A549 (cell line): ENCODE measurements around the gene ARMCX6. TPM values are rescaled to one million over a fixed set of nuclear protein-coding genes. Genes with fewer than 3 reads are reported as not detected.
"Not testable (repeated sequence)": the region's sequence is repeated elsewhere in the genome, so short reads cannot be mapped to it uniquely, and the experiment has no call there.

Source experiments
- ATAC-seq, 2 experiments: fragments of 200-7000 bp in 1 of 2; fragments of >200 bp in 1 of 2; cut with Nextera tagmentation in 1 of 2; cut with Tn5 transposase in 1 of 2; 3 replicates each; pipeline versions ENCODE4 v1.8.0 to v1.9.1; 2018 to 2020; ENCODE audit warnings: mild to moderate bottlenecking in 1 of 2, moderate library complexity in 1 of 2
- CTCF ChIA-PET: fragments of 300-600 bp; sonication (Branson Sonifier 250); formaldehyde crosslinking; extraction: SDS; loops from one replicate; lab custom pipeline; 2021; ENCODE audit warnings: antibody characterized with exemption, inconsistent platforms; lab: Yijun Ruan, JAX
- POLR2A ChIA-PET: fragments of 350-600 bp; formaldehyde crosslinking; extraction: SDS; loops from one replicate; lab custom pipeline; 2021; ENCODE audit warnings: antibody characterized with exemption, inconsistent platforms; lab: Yijun Ruan, JAX
- DNase-seq, 2 experiments: peaks; one replicate each; pipeline versions ENCODE4 v3.0.0 to v3.0.0-alpha.2; 2011 to 2016; ENCODE audit warnings: low read depth in 1 of 2, low spot score in 1 of 2
- FAIRE-seq: peaks from 2 replicates; lab custom pipeline; 2011; peaks lifted over from hg19 to GRCh38; lab: Jason Lieb, UNC
- H3K27ac ChIP-seq, 2 experiments: fragments of >200 bp; sonication (Bioruptor Twin); formaldehyde crosslinking; 3 replicates each; pipeline ENCODE4 v1.5.1; 2016 to 2017
- H3K4me1 ChIP-seq: fragments of >200 bp; sonication (Bioruptor Twin); formaldehyde crosslinking; 3 replicates; pipeline ENCODE4 v1.6.1; 2016
- H3K4me2 ChIP-seq: fragments of >200 bp; sonication (Bioruptor Twin); formaldehyde crosslinking; 3 replicates; pipeline ENCODE4 v1.6.1; 2016
- H3K4me3 ChIP-seq: fragments of >200 bp; sonication (Bioruptor Twin); formaldehyde crosslinking; 3 replicates; pipeline ENCODE4 v1.5.1; 2016
- H3K9me3 ChIP-seq: fragments of >200 bp; sonication (Bioruptor Twin); formaldehyde crosslinking; 3 replicates; pipeline ENCODE4 v1.6.1; 2016
- CBX2 ChIP-seq: fragments of 200-600 bp; sonication (generic); IDR thresholded peaks from 2 replicates; pipeline ENCODE4 v1.6.1; 2016; ENCODE audit warnings: low read depth, mild to moderate bottlenecking, borderline replicate concordance
- CHD2 ChIP-seq: fragments of 150-350 bp; IDR thresholded peaks from 2 replicates; pipeline ENCODE4 v1.6.1; 2014; ENCODE audit warnings: low read length; ENCODE audit not compliant: partially characterized antibody
- E2F6 ChIP-seq: IDR thresholded peaks from 2 replicates; pipeline ENCODE4 v1.6.1; 2012; ENCODE audit warnings: low read depth, borderline replicate concordance
- EHMT2 ChIP-seq: fragments of 200-600 bp; sonication (generic); IDR thresholded peaks from 2 replicates; pipeline ENCODE4 v1.6.1; 2016; ENCODE audit warnings: antibody characterized with exemption, low read depth, mild to moderate bottlenecking, moderate library complexity
- ELK1 ChIP-seq: fragments of 150-350 bp; IDR thresholded peaks from 2 replicates; pipeline ENCODE4 v1.6.1; 2014; ENCODE audit warnings: low read depth, mild to moderate bottlenecking, low read length
- FOSB ChIP-seq: fragments of 250-450 bp; sonication (Bioruptor Pico); IDR thresholded peaks from 2 replicates; pipeline ENCODE4 v1.5.0; 2020; ENCODE audit warnings: mild to moderate bottlenecking, moderate library complexity
- FOXS1 ChIP-seq: fragments of 250-450 bp; sonication (Bioruptor Pico); IDR thresholded peaks from 2 replicates; pipeline ENCODE4 v1.5.0; 2020; ENCODE audit warnings: mild to moderate bottlenecking, moderate library complexity
- HDAC2 ChIP-seq: fragments of 200-600 bp; sonication (generic); IDR thresholded peaks from 2 replicates; pipeline ENCODE4 v1.6.1; 2016
- HOXB13 ChIP-seq: fragments of 250-450 bp; sonication (Bioruptor Pico); IDR thresholded peaks from 2 replicates; pipeline ENCODE4 v1.5.0; 2020; ENCODE audit warnings: low read depth, mild to moderate bottlenecking, moderate library complexity
- JUN ChIP-seq, 2 experiments: fragments of >200 bp; sonication (Bioruptor Twin); formaldehyde crosslinking; IDR thresholded peaks; 2 replicates in 1 of 2; 3 replicates in 1 of 2; pipeline ENCODE4 v1.6.1; 2016 to 2017
- JUNB ChIP-seq: fragments of >200 bp; sonication (Bioruptor Twin); formaldehyde crosslinking; IDR thresholded peaks from 2 replicates; pipeline ENCODE4 v1.6.1; 2016
- MAFK ChIP-seq: fragments of 450-650 bp; IDR thresholded peaks from 2 replicates; pipeline ENCODE4 v1.6.1; 2014; ENCODE audit not compliant: partially characterized antibody
- MAX ChIP-seq: IDR thresholded peaks from 2 replicates; pipeline ENCODE4 v1.6.1; 2012
- MYC ChIP-seq: IDR thresholded peaks from 2 replicates; pipeline ENCODE4 v1.6.1; 2012; ENCODE audit warnings: mild to moderate bottlenecking, inconsistent platforms, low read length, improper control_type of control experiment, borderline replicate concordance
- PBX3 ChIP-seq: IDR thresholded peaks from 2 replicates; pipeline ENCODE4 v1.6.1; 2012
- POLR2AphosphoS2 ChIP-seq: conservative IDR thresholded peaks from 2 replicates; pipeline ENCODE4 v1.6.1; 2012; ENCODE audit warnings: low read length, improper control_type of control experiment, inconsistent platforms
- RARB ChIP-seq: fragments of 250-450 bp; sonication (Bioruptor Pico); IDR thresholded peaks from 2 replicates; pipeline ENCODE4 v1.8.0; 2021; ENCODE audit warnings: mild to moderate bottlenecking, moderate library complexity
- RCOR1 ChIP-seq: fragments of 150-350 bp; IDR thresholded peaks from 2 replicates; pipeline ENCODE4 v1.6.1; 2014; ENCODE audit warnings: antibody characterized with exemption, low read length, low read depth
- RFX5 ChIP-seq: fragments of 450-650 bp; IDR thresholded peaks from 2 replicates; pipeline ENCODE4 v1.7.1; 2014; ENCODE audit warnings: antibody characterized with exemption, mild to moderate bottlenecking, moderate library complexity
- RNF2 ChIP-seq: fragments of 200-600 bp; sonication (generic); IDR thresholded peaks from 2 replicates; pipeline ENCODE4 v1.6.1; 2016; ENCODE audit warnings: low read depth, mild to moderate bottlenecking, antibody characterized with exemption, moderate library complexity, borderline replicate concordance
- SMC3 ChIP-seq: fragments of >200 bp; sonication (Bioruptor Twin); formaldehyde crosslinking; IDR thresholded peaks from 3 replicates; pipeline ENCODE4 v1.6.1; 2018; ENCODE audit warnings: inconsistent platforms
- SREBF2 ChIP-seq: fragments of 450-650 bp; IDR thresholded peaks from 2 replicates; pipeline ENCODE4 v1.6.1; 2014; ENCODE audit warnings: mild to moderate bottlenecking, moderate library complexity
- TFCP2L1 ChIP-seq: fragments of 250-450 bp; sonication (Bioruptor Pico); IDR thresholded peaks from 2 replicates; pipeline ENCODE4 v1.5.0; 2021; ENCODE audit warnings: mild to moderate bottlenecking
- TP53 ChIP-seq: fragments of 250-450 bp; sonication (Bioruptor Pico); IDR thresholded peaks from 2 replicates; pipeline ENCODE4 v1.5.0; 2021; ENCODE audit warnings: mild to moderate bottlenecking, moderate library complexity
- ZC3H11A ChIP-seq: fragments of 450-650 bp; IDR thresholded peaks from 2 replicates; pipeline ENCODE4 v1.6.1; 2014; ENCODE audit warnings: antibody characterized with exemption, mild to moderate bottlenecking
- ZFP36 ChIP-seq: fragments of 450-650 bp; IDR thresholded peaks from 2 replicates; pipeline ENCODE4 v1.6.1; 2014; ENCODE audit warnings: borderline replicate concordance; ENCODE audit not compliant: partially characterized antibody
- ZNF302 ChIP-seq: fragments of 250-450 bp; sonication (Bioruptor Pico); IDR thresholded peaks from 2 replicates; pipeline ENCODE4 v1.9.0; 2021; ENCODE audit warnings: inconsistent platforms, mild to moderate bottlenecking, moderate library complexity
- ZSCAN20 ChIP-seq: fragments of 250-450 bp; sonication (Bioruptor Pico); IDR thresholded peaks from 2 replicates; pipeline ENCODE4 v1.8.0; 2022; ENCODE audit warnings: mild to moderate bottlenecking, moderate library complexity
- WGBS: methylation state at CpG from one replicate; pipeline ENCODE4 v1.1.6; 2017; ENCODE audit errors: missing lambda C conversion rate; 5-methylcytosine and 5-hydroxymethylcytosine counted together
- polyA plus RNA-seq, 4 experiments: library from polyadenylated mRNA; depleted of rRNA in 3 of 4; stranded (reverse); fragments of >200 nt; fragmentation: RNase III in 1 of 4; extraction: RNeasy Plus Mini Kit Qiagen cat#74134 plus additional on column Dnase treatment in 1 of 4; gene quantifications; 2 replicates in 3 of 4; 3 replicates in 1 of 4; pipeline ENCODE4 v1.2.3, GENCODE V29; 2011 to 2017
- TF ChIP-seq, protein P1 (sequence below): fragments of 250-450 bp; sonication (Bioruptor Pico); IDR thresholded peaks from 2 replicates; pipeline ENCODE4 v1.5.0; 2021; ENCODE audit warnings: mild to moderate bottlenecking, moderate library complexity, borderline replicate concordance

Gene ARMCX6
- polyA plus RNA-seq, 2 of the 4 experiments (the other 2 are of a cell fraction), result 40.6 to 54.8 TPM

DNA sequence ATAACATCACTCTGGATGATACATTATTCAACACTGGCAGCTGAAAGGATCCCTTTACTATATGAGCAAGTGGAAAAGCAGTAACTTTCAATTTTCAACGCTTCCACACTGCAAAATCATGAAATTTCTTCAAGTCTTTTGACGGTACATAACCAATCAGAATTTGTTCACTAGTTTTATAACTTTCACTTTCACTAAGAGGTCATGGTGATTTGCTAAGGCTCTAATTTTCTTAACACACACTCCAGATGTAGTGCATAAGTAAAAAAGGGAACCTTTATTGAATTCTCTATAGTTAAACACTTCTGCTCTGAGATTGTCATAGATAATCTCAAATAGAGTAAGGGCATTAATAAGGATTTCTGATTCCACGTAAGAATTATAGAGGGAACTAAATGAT, 37.7 kb upstream of the ARMCX6 start:
- no peak for ATAC-seq
- H3K4me3 ChIP-seq, result no peak overlapping the region
- no peak for DNase-seq
- ChIA-PET CTCF (no interaction called here), POLR2A (no interaction called here)
- 68% methylated on average over 3 of the region's 3 CpGs for WGBS
- H3K4me1 ChIP-seq, result no peaks in the 10 kb centered on the region
- no peaks in the 10 kb centered on the region for H3K9me3 ChIP-seq
- no peak overlapping the region for H3K27ac ChIP-seq
- no peak for FAIRE-seq
- no peak for TF ChIP-seq POLR2AphosphoS2
- TF ChIP-seq SMC3, result no peak
- no peak for TF ChIP-seq ELK1
- no peak for TF ChIP-seq TP53 (CRISPR knock-in tag)
- no peak for TF ChIP-seq MAFK
- no peak for TF ChIP-seq ZNF302 (CRISPR knock-in tag)
- TF ChIP-seq RFX5, result no peak
- TF ChIP-seq MYC, result no peak
- no peak for TF ChIP-seq JUNB
- no peak for TF ChIP-seq ZFP36
- TF ChIP-seq JUN (IDR thresholded peaks at IDR 0.05), result no peak
- TF ChIP-seq RCOR1, result no peak
- no peak for TF ChIP-seq RNF2
- H3K4me2 ChIP-seq, result no peak overlapping the region

GRCh38 chrX:101647716-101648115, 29.9 kb upstream of the ARMCX6 start:
- H3K4me2 ChIP-seq, POLR2A ChIA-PET, H3K9me3 ChIP-seq, CTCF ChIA-PET, H3K4me3 ChIP-seq, FAIRE-seq, DNase-seq, H3K4me1 ChIP-seq, ATAC-seq, H3K27ac ChIP-seq: not testable (repeated sequence)

- ChIA-PET CTCF (no interaction called here), POLR2A (no interaction called here)
- no peak for ATAC-seq
- DNase-seq, result no peak
- no peak overlapping the region for H3K4me3 ChIP-seq
- H3K9me3 ChIP-seq, result no peaks in the 10 kb centered on the region
- TF ChIP-seq PBX3 (no peak), ZC3H11A (no peak), TFCP2L1 (CRISPR knock-in tag) (no peak), FOXS1 (no peak), ZSCAN20 (no peak), CHD2 (no peak), HDAC2 (no peak)
- H3K27ac ChIP-seq, result no peak overlapping the region
- no peak overlapping the region for H3K4me2 ChIP-seq
- WGBS, result 11% methylated on average over 1 of the region's 1 CpG
- H3K4me1 ChIP-seq, result no peaks in the 10 kb centered on the region
- FAIRE-seq, result no peak
Observed at GRCh38 chrX:101642093-101642492, 24.3 kb upstream of the ARMCX6 start.

- H3K4me1 ChIP-seq, result no peaks in the 10 kb centered on the region
- no peak overlapping the region for H3K4me3 ChIP-seq
- CTCF ChIA-PET, result interaction anchor here (1.4 kb wide), 1 partner anchor 44 kb away, joined by 3 read pairs; no protein-coding TSS in a partner anchor
- no peaks in the 10 kb centered on the region for H3K9me3 ChIP-seq
- POLR2A ChIA-PET, result no interaction called here
- no peak for FAIRE-seq
- H3K4me2 ChIP-seq, result no peak overlapping the region
- ATAC-seq, result peak in 1 of 2 experiments; percentile 50; a peak in 2 of 6 replicates
- no peak for DNase-seq
- no peak overlapping the region for H3K27ac ChIP-seq
- TF ChIP-seq HDAC2 (no peak), EHMT2 (no peak), HOXB13 (CRISPR knock-in tag) (no peak), CBX2 (no peak), RARB (CRISPR knock-in tag) (no peak), TP53 (CRISPR knock-in tag) (no peak), SREBF2 (no peak), FOSB (no peak), PBX3 (no peak), MAX (no peak), E2F6 (no peak)
- TF ChIP-seq, protein P1, sequence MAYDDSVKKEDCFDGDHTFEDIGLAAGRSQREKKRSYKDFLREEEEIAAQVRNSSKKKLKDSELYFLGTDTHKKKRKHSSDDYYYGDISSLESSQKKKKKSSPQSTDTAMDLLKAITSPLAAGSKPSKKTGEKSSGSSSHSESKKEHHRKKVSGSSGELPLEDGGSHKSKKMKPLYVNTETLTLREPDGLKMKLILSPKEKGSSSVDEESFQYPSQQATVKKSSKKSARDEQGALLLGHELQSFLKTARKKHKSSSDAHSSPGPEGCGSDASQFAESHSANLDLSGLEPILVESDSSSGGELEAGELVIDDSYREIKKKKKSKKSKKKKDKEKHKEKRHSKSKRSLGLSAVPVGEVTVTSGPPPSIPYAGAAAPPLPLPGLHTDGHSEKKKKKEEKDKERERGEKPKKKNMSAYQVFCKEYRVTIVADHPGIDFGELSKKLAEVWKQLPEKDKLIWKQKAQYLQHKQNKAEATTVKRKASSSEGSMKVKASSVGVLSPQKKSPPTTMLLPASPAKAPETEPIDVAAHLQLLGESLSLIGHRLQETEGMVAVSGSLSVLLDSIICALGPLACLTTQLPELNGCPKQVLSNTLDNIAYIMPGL (CRISPR knock-in tag), result no peak
Observed at GRCh38 chrX:101639583-101639982, 21.8 kb upstream of the ARMCX6 start.
